B cell (primary cell): Measurements from ENCODE around the gene TNMD. TPM values are rescaled to one million over a fixed set of nuclear protein-coding genes. Genes with fewer than 3 reads are reported as not detected.
"Not testable (repeated sequence)": the region's sequence is repeated elsewhere in the genome, so short reads cannot be mapped to it uniquely, and the experiment has no call there.

Experiments used
- ATAC-seq: fragments of 200-7000 bp; cut with Tn5 transposase; one replicate; pipeline ENCODE4 v1.10.0; 2021; ENCODE audit warnings: low read depth, mild to moderate bottlenecking, moderate number of reproducible peaks, moderate library complexity
- CTCF ChIA-PET: fragments of 350-600 bp; sonication (Branson Sonifier 250); formaldehyde crosslinking; loops from one replicate; lab custom pipeline; 2021; ENCODE audit warnings: antibody characterized with exemption, inconsistent platforms; lab: Charles Lee
- POLR2A ChIA-PET: fragments of 350-600 bp; sonication (Branson Sonifier 250); formaldehyde crosslinking; loops from one replicate; lab custom pipeline; 2021; ENCODE audit warnings: antibody characterized with exemption; lab: Charles Lee
- DNase-seq: peaks from one replicate; pipeline ENCODE4 v3.0.0; 2013
- H2AFZ ChIP-seq: 2 replicates; pipeline ENCODE4 v1.6.1; 2012; ENCODE audit warnings: mild to moderate bottlenecking, low read depth, low read length; ENCODE audit not compliant: insufficient read depth, poor library complexity, severe bottlenecking
- H3K27ac ChIP-seq, 2 donors: 1 replicate in 1 of 2; 2 replicates in 1 of 2; pipeline ENCODE4 v1.5.1; 2012 to 2013; ENCODE audit warnings: low read length in 2 of 2, mild to moderate bottlenecking in 2 of 2, moderate library complexity in 1 of 2
- H3K27me3 ChIP-seq, 4 experiments: fragments of 200-600 bp in 1 of 4; sonication (generic) in 1 of 4; replicated peaks in 1 of 4; 1 replicate in 2 of 4; 2 replicates in 2 of 4; pipeline versions ENCODE4 v1.6.1 to v1.7.0; 2013 to 2016; ENCODE audit warnings: low read length in 3 of 4, mild to moderate bottlenecking in 2 of 4, mixed read lengths in 1 of 4, moderate library complexity in 1 of 4; ENCODE audit not compliant: insufficient read depth in 4 of 4, control insufficient read depth in 3 of 4; ENCODE audit errors: control extremely low read depth in 1 of 4
- H3K36me3 ChIP-seq, 2 experiments: replicated peaks in 1 of 2; 1 replicate in 1 of 2; 2 replicates in 1 of 2; pipeline versions ENCODE4 v1.6.1 to v1.7.1; 2013; ENCODE audit warnings: low read length in 1 of 2; ENCODE audit not compliant: insufficient read depth in 2 of 2, control insufficient read depth in 1 of 2; ENCODE audit errors: control extremely low read depth in 1 of 2, extremely low read depth in 1 of 2
- H3K4me1 ChIP-seq, 2 donors: fragments of 200-600 bp in 1 of 2; sonication (generic) in 1 of 2; 1 replicate in 1 of 2; 2 replicates in 1 of 2; pipeline versions ENCODE4 v1.5.1 to v1.6.1; 2013 to 2017; ENCODE audit warnings: low read length in 2 of 2; ENCODE audit not compliant: control insufficient read depth in 2 of 2, insufficient read depth in 2 of 2
- H3K4me2 ChIP-seq: replicated peaks from 2 replicates; pipeline ENCODE3; 2012; ENCODE audit warnings: mild to moderate bottlenecking, low read depth, low read length; ENCODE audit not compliant: poor library complexity, severe bottlenecking
- H3K4me3 ChIP-seq, 5 experiments: fragments of 200-600 bp in 1 of 5; sonication (generic) in 1 of 5; 1 replicate in 3 of 5; 2 replicates in 2 of 5; pipeline versions ENCODE4 v1.5.1 to v1.7.0; 2011 to 2016; ENCODE audit warnings: low read length in 4 of 5, mild to moderate bottlenecking in 4 of 5, low read depth in 2 of 5, control low read depth in 1 of 5, moderate library complexity in 1 of 5; ENCODE audit not compliant: insufficient read depth in 1 of 5; ENCODE audit errors: control extremely low read depth in 1 of 5, extremely low read depth in 1 of 5
- H3K79me2 ChIP-seq: fragments of 200-600 bp; sonication (generic); one replicate; pipeline ENCODE4 v1.6.0; 2016; ENCODE audit warnings: low read length; ENCODE audit not compliant: control insufficient read depth, insufficient read depth
- H3K9ac ChIP-seq: fragments of 200-600 bp; sonication (generic); 2 replicates; pipeline ENCODE4 v1.6.1; 2017; ENCODE audit warnings: mild to moderate bottlenecking, low read length, moderate library complexity
- H3K9me3 ChIP-seq, 3 donors: one replicate each; pipeline versions ENCODE4 v1.6.1 to v1.7.1; 2013; ENCODE audit warnings: low read length in 2 of 3; ENCODE audit not compliant: control insufficient read depth in 2 of 3, insufficient read depth in 1 of 3; ENCODE audit errors: control extremely low read depth in 1 of 3
- H4K20me1 ChIP-seq: 2 replicates; pipeline ENCODE4 v1.6.0; 2012; ENCODE audit warnings: mild to moderate bottlenecking, low read length; ENCODE audit not compliant: insufficient read depth, control insufficient read depth, poor library complexity, severe bottlenecking
- H3K27ac Mint-ChIP-seq: one replicate; pipeline ENCODE4 v1.8.0; 2021; ENCODE audit warnings: mixed read lengths
- H3K27me3 Mint-ChIP-seq: one replicate; pipeline ENCODE4 v1.8.0; 2021; ENCODE audit warnings: mixed read lengths
- H3K4me1 Mint-ChIP-seq: one replicate; pipeline ENCODE4 v1.8.0; 2021; ENCODE audit warnings: mixed read lengths
- H3K4me3 Mint-ChIP-seq: one replicate; pipeline ENCODE4 v1.8.0; 2021; ENCODE audit warnings: mixed read lengths
- H3K9me3 Mint-ChIP-seq: one replicate; pipeline ENCODE4 v1.8.0; 2022; ENCODE audit warnings: mixed read lengths; ENCODE audit not compliant: insufficient read depth
- EZH2 ChIP-seq: IDR thresholded peaks from 2 replicates; pipeline ENCODE4 v1.6.1; 2012; ENCODE audit warnings: borderline replicate concordance, low read depth, mild to moderate bottlenecking, moderate library complexity, low read length; ENCODE audit not compliant: insufficient read depth, poor library complexity, severe bottlenecking
- WGBS: methylation state at CpG from one replicate; pipeline ENCODE4 v1.1.5; 2013; ENCODE audit warnings: missing lambda C conversion rate; ENCODE audit not compliant: insufficient coverage; 5-methylcytosine and 5-hydroxymethylcytosine counted together
- intact Hi-C: fragments of 100-400 bp; cut with micrococcal nuclease; formaldehyde crosslinking; loops from one replicate; pipeline ENCODE4 v1.10.0; 2022
- polyA minus RNA-seq: library from RNA; depleted of rRNA, polyadenylated mRNA; stranded (reverse); fragments of >200 nt; gene quantifications from 2 replicates; pipeline ENCODE4 v1.2.3, GENCODE V29; 2012
- polyA plus RNA-seq: library from polyadenylated mRNA; depleted of rRNA; stranded (reverse); fragments of >200 nt; gene quantifications from 2 replicates; pipeline ENCODE4 v1.2.3, GENCODE V29; 2012
- total RNA-seq, 2 donors: library from RNA; stranded (reverse); fragments of 120-200 nt in 1 of 2; gene quantifications; 1 replicate in 1 of 2; 2 replicates in 1 of 2; pipeline versions ENCODE4 v1.2.3 to v1.2.4, GENCODE V29; 2013 to 2022
- TF ChIP-seq, protein P1 (sequence below): fragments of 200-600 bp; IDR thresholded peaks from one replicate; pipeline ENCODE4 v1.8.0; 2022; ENCODE audit warnings: antibody characterized with exemption, mild to moderate bottlenecking

The TNMD gene
- total RNA-seq = not detected in 2 replicates
- total RNA-seq (2013) = 0.33 TPM
- polyA plus RNA-seq = not detected in 2 replicates
- not detected in 2 replicates for polyA minus RNA-seq

DNA sequence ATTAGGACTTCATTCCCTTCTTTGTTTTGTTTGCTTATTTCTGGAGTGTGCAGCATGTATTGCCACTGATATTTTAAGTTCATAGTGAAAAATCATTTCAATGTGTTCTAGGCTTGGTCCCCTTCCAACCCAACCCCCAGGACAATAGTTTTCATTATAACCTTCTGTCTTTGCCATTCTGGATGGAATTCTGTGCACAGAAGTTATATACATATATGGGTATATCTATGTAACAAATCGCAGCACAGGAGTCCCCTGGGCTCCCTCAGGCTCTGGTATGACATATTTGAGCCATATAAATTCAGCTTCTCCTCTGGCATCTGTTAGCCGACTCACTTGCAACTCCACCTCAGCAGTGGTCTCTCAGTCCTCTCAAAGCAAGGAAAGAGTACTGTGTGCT, at the start of gene TNMD:
Gene TNMD, plus strand, starts transcription at position 326 of the 400 bp plus-strand sequence. CDS start 83 bp downstream, outside the sequence.
- Histone ChIP-seq H4K20me1 (no peaks in the 10 kb centered on the region), H3K4me1 (no peaks in the 10 kb centered on the region), H3K4me2 (no peak within 1 kb of the TSS), H3K79me2 (no peaks in the 10 kb centered on the region), H3K27ac (no peak within 1 kb of the TSS), H3K36me3 (no peaks in the 10 kb centered on the region), H3K9ac (no peak within 1 kb of the TSS), H3K4me3 (no peak within 1 kb of the TSS), H2AFZ (no peak within 1 kb of the TSS), H3K9me3 (no peaks in the 10 kb centered on the region), H3K27me3 (peaks cover 0 to 3% (median 0%) of the 10 kb centered on the region in 4 experiments)
- no CpG with 5 or more reads among the region's 2 CpGs for WGBS
- Mint-ChIP-seq H3K27me3 (peaks cover 32% of the 10 kb centered on the region), H3K9me3 (no peaks in the 10 kb centered on the region), H3K27ac (no peak within 1 kb of the TSS), H3K4me3 (no peak within 1 kb of the TSS), H3K4me1 (peaks cover 1% of the 10 kb centered on the region)
- no peak for DNase-seq
- TF ChIP-seq, protein P1, sequence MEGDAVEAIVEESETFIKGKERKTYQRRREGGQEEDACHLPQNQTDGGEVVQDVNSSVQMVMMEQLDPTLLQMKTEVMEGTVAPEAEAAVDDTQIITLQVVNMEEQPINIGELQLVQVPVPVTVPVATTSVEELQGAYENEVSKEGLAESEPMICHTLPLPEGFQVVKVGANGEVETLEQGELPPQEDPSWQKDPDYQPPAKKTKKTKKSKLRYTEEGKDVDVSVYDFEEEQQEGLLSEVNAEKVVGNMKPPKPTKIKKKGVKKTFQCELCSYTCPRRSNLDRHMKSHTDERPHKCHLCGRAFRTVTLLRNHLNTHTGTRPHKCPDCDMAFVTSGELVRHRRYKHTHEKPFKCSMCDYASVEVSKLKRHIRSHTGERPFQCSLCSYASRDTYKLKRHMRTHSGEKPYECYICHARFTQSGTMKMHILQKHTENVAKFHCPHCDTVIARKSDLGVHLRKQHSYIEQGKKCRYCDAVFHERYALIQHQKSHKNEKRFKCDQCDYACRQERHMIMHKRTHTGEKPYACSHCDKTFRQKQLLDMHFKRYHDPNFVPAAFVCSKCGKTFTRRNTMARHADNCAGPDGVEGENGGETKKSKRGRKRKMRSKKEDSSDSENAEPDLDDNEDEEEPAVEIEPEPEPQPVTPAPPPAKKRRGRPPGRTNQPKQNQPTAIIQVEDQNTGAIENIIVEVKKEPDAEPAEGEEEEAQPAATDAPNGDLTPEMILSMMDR = no peak
- no peak for TF ChIP-seq EZH2
- ATAC-seq = no peak
- CTCF ChIA-PET = no interaction called here
- intact Hi-C loops = no loop called here
- POLR2A ChIA-PET = no interaction called here

DNA sequence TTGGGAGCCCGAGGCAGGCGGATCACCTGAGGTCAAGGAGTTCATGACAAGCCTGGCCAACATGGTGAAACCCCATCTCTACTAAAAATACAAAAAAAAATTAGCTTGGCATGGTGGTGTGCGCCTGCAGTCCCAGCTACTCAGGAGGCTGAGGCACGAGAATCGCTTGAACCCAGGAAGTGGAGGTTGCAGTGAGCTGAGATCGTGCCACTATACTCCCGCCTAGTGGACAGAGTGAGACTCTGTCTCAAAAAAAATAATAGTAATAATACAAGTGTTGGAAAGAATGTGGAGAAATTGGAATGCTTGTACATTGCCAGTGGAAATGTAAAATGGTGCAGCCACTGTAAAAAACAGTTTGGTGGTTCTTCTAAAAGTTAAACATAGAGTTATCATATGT, 19.2 kb upstream of the TNMD start:
- intact Hi-C loops, H3K27ac Mint-ChIP-seq, POLR2A ChIA-PET, H3K4me1 Mint-ChIP-seq, H2AFZ ChIP-seq, DNase-seq, ATAC-seq, H3K36me3 ChIP-seq, H3K27ac ChIP-seq, H3K4me3 Mint-ChIP-seq, H3K27me3 ChIP-seq, H3K9ac ChIP-seq, H3K4me2 ChIP-seq, H3K27me3 Mint-ChIP-seq, H3K79me2 ChIP-seq, H3K9me3 ChIP-seq, H4K20me1 ChIP-seq, H3K9me3 Mint-ChIP-seq, H3K4me1 ChIP-seq, H3K4me3 ChIP-seq: not testable (repeated sequence)
- CTCF ChIA-PET = interaction anchor here (0.7 to 1.2 kb wide), 2 partner anchors 13 to 79 kb away, joined by 3 read pairs; no protein-coding TSS in a partner anchor
- no CpG with 5 or more reads among the region's 7 CpGs for WGBS
